ENCODE data around the gene PRELP.

PRELP gene

DNA sequence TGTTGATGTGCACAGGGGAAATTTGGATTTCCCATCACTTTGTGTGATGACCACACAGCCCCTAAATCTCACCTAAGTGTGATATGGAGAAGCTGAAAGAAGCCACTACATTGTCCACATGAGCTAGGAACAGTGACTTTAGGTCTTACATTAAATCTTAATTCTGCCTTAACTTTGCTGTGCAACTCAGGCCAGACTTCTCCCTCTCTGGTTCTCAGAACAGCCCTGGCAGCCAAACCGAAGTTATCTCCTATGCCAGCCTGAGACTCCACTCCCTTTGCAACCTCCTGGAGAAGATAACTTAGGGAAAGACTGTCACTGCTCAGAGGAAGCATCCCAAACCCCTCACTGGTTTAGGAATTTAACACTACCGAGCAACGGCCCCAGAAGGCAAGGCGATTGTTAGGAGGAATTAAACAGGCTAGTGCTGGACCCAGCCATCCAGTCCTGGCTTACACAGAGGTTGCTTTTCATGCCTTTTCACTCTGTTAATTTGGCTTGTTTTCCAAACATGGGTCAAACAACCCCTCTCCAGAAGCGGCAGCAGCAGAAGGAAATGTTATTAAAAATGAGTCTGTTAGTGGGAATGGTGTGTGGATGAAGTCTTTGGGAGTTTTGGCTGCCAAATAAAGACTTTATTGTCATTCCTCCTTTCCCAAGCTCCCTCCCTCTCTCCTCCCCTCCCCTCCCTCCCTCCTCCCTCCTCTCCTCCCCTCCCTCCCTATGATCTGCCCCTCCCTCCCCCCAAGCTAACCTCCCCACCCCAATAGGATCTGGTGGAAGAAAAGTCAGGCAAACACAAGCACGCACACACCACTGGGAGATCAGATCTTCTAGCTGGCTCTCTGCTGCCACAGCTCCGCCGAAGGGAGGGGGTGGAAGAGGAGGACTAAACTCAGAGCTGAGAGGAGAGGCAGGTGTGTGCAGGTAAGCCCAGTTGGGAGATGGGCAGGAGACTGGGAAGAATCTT, at the start of gene PRELP:
PRELP (plus strand) TSS at position 795 of the 970 bp plus-strand sequence. CDS start 7,379 bp downstream, outside the sequence.
- in situ Hi-C loops (cut with MboI; ENCODE audit: low pct_unique_long_range_greater_than_20kb, low sequenced_read_pairs, unreplicated experiment), result no loop called here
- DNase-seq (ENCODE audit: low spot score), result no peak
- TF ChIP-seq CTCF (IDR thresholded peaks at IDR 0.05; ENCODE audit: extremely low read depth, insufficient read depth, missing control alignments), result no peak

DNA sequence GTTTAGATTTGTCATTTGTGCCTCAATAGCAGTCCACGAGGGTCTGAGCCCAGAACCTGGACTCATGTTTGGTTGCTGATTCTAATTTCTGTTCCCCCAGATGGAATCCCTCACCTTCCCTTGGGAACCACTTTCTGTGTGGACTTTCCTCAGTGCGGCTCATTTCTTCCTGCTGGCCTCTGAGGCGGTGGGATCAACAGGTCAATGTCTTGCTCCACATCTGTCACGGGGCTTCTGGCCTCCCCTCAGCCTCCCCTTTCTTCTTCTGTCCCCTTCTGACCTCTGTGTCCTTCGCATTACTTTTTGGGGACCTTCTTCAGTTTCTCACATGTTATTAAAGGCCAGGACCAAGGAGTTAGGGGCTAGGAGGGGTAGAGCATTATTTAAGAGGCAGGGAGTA, 49.2 kb upstream of the PRELP start:
- TF ChIP-seq CTCF (IDR thresholded peaks at IDR 0.05; ENCODE audit: extremely low read depth, insufficient read depth, missing control alignments), result no peak
- in situ Hi-C loops (cut with MboI; ENCODE audit: low pct_unique_long_range_greater_than_20kb, low sequenced_read_pairs, unreplicated experiment), result no loop called here
- no peak for DNase-seq (ENCODE audit: low spot score)

- in situ Hi-C loops (cut with MboI; ENCODE audit: low pct_unique_long_range_greater_than_20kb, low sequenced_read_pairs, unreplicated experiment), result no loop called here
- TF ChIP-seq CTCF (IDR thresholded peaks at IDR 0.05; ENCODE audit: extremely low read depth, insufficient read depth, missing control alignments), result no peak
Observed at GRCh38 chr1:203426870-203427269, 48.7 kb upstream of the PRELP start.

GRCh38 chr1:203427451-203427850, 48.2 kb upstream of the PRELP start:
- in situ Hi-C loops (cut with MboI; ENCODE audit: low pct_unique_long_range_greater_than_20kb, low sequenced_read_pairs, unreplicated experiment), result no loop called here
- DNase-seq (ENCODE audit: low spot score), result no peak
- no peak for TF ChIP-seq CTCF (IDR thresholded peaks at IDR 0.05; ENCODE audit: extremely low read depth, insufficient read depth, missing control alignments)

More at GRCh38 chr1:203426870-203427269, 48.7 kb upstream of the PRELP start:
- no peak for DNase-seq (ENCODE audit: low spot score)

DNA sequence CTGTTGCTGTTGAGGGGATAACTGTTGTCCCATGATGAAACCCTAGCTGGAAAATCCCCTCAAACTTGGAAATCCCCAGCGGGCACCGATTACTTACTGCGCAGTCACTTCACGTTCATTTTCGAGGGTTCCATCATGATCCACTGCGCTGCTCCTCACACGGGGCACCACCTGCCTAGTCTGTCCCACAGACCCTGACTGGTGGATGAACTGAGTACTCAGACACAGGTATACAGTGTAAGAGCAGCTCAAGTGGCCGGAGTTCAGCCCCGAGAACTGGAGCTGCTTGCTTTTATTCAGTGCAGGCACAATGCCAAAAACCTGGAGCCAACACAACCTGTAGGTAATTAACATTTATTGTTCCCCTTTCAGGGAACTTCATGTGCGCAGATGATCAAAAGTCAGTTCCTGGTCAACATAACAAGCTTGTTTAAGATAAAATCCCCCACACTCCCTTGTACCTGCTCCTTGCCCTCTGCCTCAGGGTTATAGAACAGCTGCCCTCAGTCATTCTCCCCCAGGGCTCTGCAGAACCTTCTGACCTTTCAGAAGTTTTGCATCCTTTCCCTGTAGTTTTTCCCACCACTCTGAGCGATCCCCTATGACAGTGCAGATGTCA, 46.5 kb upstream of the PRELP start:
- in situ Hi-C loops (cut with MboI; ENCODE audit: low pct_unique_long_range_greater_than_20kb, low sequenced_read_pairs, unreplicated experiment), result no loop called here

More for the DNA sequence above, 46.5 kb upstream of the PRELP start:
- no peak for TF ChIP-seq CTCF (IDR thresholded peaks at IDR 0.05; ENCODE audit: extremely low read depth, insufficient read depth, missing control alignments)
- DNase-seq (ENCODE audit: low spot score), result peak; percentile 19
